GM23338 (cell line): ENCODE results near the gene USP49. TPM values are rescaled to one million over a fixed set of nuclear protein-coding genes. Genes with fewer than 3 reads are reported as not detected.

Experiments
- ATAC-seq: fragments of 200-7000 bp; cut with Tn5 transposase; 3 replicates; pipeline ENCODE4 v1.9.1; 2020
- DNase-seq: peaks from one replicate; pipeline ENCODE4 v3.0.0-alpha.2; 2015; ENCODE audit warnings: low spot score
- H2AFZ ChIP-seq: fragments of 200-600 bp; sonication (generic); 2 replicates; pipeline ENCODE4 v1.8.0; 2016; ENCODE audit warnings: antibody characterized with exemption, mild to moderate bottlenecking, moderate library complexity
- H3F3A ChIP-seq: fragments of 200-600 bp; sonication (generic); replicated peaks from 2 replicates; pipeline ENCODE4 v1.8.0; 2017; ENCODE audit warnings: antibody characterized with exemption, mixed run types, low read depth
- H3K27ac ChIP-seq: fragments of 200-600 bp; sonication (generic); 2 replicates; pipeline ENCODE4 v1.6.1; 2016; ENCODE audit warnings: low read depth
- H3K27me3 ChIP-seq: fragments of 200-600 bp; sonication (generic); 2 replicates; pipeline ENCODE4 v1.8.0; 2016; ENCODE audit warnings: mild to moderate bottlenecking, mixed run types, moderate library complexity; ENCODE audit not compliant: insufficient read depth
- H3K36me3 ChIP-seq: fragments of 200-600 bp; sonication (generic); 2 replicates; pipeline ENCODE4 v1.8.0; 2016; ENCODE audit warnings: mild to moderate bottlenecking; ENCODE audit not compliant: insufficient read depth
- H3K4me1 ChIP-seq: fragments of 200-600 bp; sonication (generic); 2 replicates; pipeline ENCODE4 v1.8.0; 2016; ENCODE audit warnings: mild to moderate bottlenecking, moderate library complexity; ENCODE audit not compliant: insufficient read depth
- H3K4me2 ChIP-seq: fragments of 200-600 bp; sonication (generic); 2 replicates; pipeline ENCODE4 v1.7.1; 2017; ENCODE audit warnings: mixed run types
- H3K4me3 ChIP-seq: fragments of 200-600 bp; sonication (generic); 2 replicates; pipeline ENCODE4 v1.6.1; 2016; ENCODE audit warnings: mixed run types
- H3K79me2 ChIP-seq: fragments of 200-600 bp; sonication (generic); replicated peaks from 2 replicates; pipeline ENCODE4 v1.8.0; 2017; ENCODE audit warnings: mild to moderate bottlenecking; ENCODE audit not compliant: insufficient read depth
- H3K9me2 ChIP-seq: fragments of 200-600 bp; sonication (generic); 2 replicates; pipeline ENCODE4 v1.8.0; 2017; ENCODE audit not compliant: insufficient read depth
- H4K20me1 ChIP-seq: fragments of 200-600 bp; sonication (generic); replicated peaks from 2 replicates; pipeline ENCODE4 v1.8.0; 2017; ENCODE audit warnings: mild to moderate bottlenecking; ENCODE audit not compliant: insufficient read depth
- H3K27ac Mint-ChIP-seq: 2 replicates; pipeline ENCODE4 v1.8.0; 2020; ENCODE audit warnings: inconsistent platforms, mild to moderate bottlenecking, moderate library complexity, mixed read lengths
- H3K27me3 Mint-ChIP-seq: 3 replicates; pipeline ENCODE4 v1.8.0; 2022; ENCODE audit warnings: low read depth, mild to moderate bottlenecking, moderate library complexity, mixed read lengths, inconsistent platforms; ENCODE audit not compliant: insufficient read depth, poor library complexity
- H3K36me3 Mint-ChIP-seq: 3 replicates; pipeline ENCODE4 v1.8.0; 2021; ENCODE audit warnings: low read depth, mild to moderate bottlenecking, inconsistent platforms, moderate library complexity, mixed read lengths
- H3K4me1 Mint-ChIP-seq: 3 replicates; pipeline ENCODE4 v1.8.0; 2020; ENCODE audit warnings: mild to moderate bottlenecking, inconsistent platforms, mixed read lengths
- H3K4me3 Mint-ChIP-seq: 3 replicates; pipeline ENCODE4 v1.8.0; 2021; ENCODE audit warnings: moderate library complexity, mild to moderate bottlenecking, inconsistent platforms, mixed read lengths
- H3K9me3 Mint-ChIP-seq: 3 replicates; pipeline ENCODE4 v1.8.0; 2020; ENCODE audit warnings: moderate library complexity, mild to moderate bottlenecking, inconsistent platforms, mixed read lengths
- CREB1 ChIP-seq: fragments of 250-450 bp; sonication (Bioruptor Pico); IDR thresholded peaks from 2 replicates; pipeline ENCODE4 v1.5.0; 2020; ENCODE audit warnings: low read depth, mild to moderate bottlenecking, moderate library complexity
- CTCF ChIP-seq, 2 experiments: fragments of 200-600 bp in 1 of 2; sonication (generic) in 1 of 2; conservative IDR thresholded peaks; 2 replicates each; pipeline versions ENCODE4 v1.5.1 to v1.6.1; 2016 to 2017; ENCODE audit warnings: antibody characterized with exemption in 2 of 2, low read depth in 2 of 2, mild to moderate bottlenecking in 2 of 2, moderate library complexity in 1 of 2
- ETS1 ChIP-seq: IDR thresholded peaks from 2 replicates; pipeline ENCODE4 v1.6.1; 2016; ENCODE audit warnings: antibody characterized with exemption
- EZH2 ChIP-seq: fragments of 200-600 bp; sonication (generic); IDR thresholded peaks from one replicate; pipeline ENCODE4 v1.8.0; 2017; ENCODE audit warnings: antibody characterized with exemption, mild to moderate bottlenecking, low read depth; ENCODE audit not compliant: unreplicated experiment
- EZH2phosphoT487 ChIP-seq: fragments of 200-600 bp; sonication (generic); IDR thresholded peaks from one replicate; pipeline ENCODE4 v1.8.1; 2018; ENCODE audit warnings: antibody characterized with exemption; ENCODE audit not compliant: unreplicated experiment
- JUNB ChIP-seq: IDR thresholded peaks from one replicate; pipeline ENCODE4 v1.6.1; 2016; ENCODE audit warnings: antibody characterized with exemption; ENCODE audit not compliant: unreplicated experiment
- NANOG ChIP-seq: IDR thresholded peaks from 2 replicates; pipeline ENCODE4 v1.6.1; 2016; ENCODE audit warnings: antibody characterized with exemption, borderline replicate concordance
- POLR2AphosphoS5 ChIP-seq: IDR thresholded peaks from 2 replicates; pipeline ENCODE4 v1.6.1; 2016; ENCODE audit warnings: antibody characterized with exemption, low read depth
- REST ChIP-seq: IDR thresholded peaks from one replicate; pipeline ENCODE4 v1.6.1; 2018; ENCODE audit warnings: antibody characterized with exemption; ENCODE audit not compliant: unreplicated experiment
- STAT1 ChIP-seq: IDR thresholded peaks from one replicate; pipeline ENCODE4 v1.6.1; 2016; ENCODE audit warnings: antibody characterized with exemption; ENCODE audit not compliant: unreplicated experiment
- ZNF114 ChIP-seq: fragments of 250-450 bp; sonication (Bioruptor Pico); IDR thresholded peaks from 2 replicates; pipeline ENCODE4 v1.5.0; 2020; ENCODE audit warnings: mild to moderate bottlenecking, moderate library complexity
- ZNF331 ChIP-seq: fragments of 250-450 bp; sonication (Bioruptor Pico); IDR thresholded peaks from 2 replicates; pipeline ENCODE4 v1.5.0; 2020; ENCODE audit warnings: low read depth, mild to moderate bottlenecking, moderate library complexity
- ZNF462 ChIP-seq: fragments of 250-450 bp; sonication (Bioruptor Pico); IDR thresholded peaks from 2 replicates; pipeline ENCODE4 v1.5.0; 2020; ENCODE audit warnings: mild to moderate bottlenecking, moderate library complexity
- polyA plus RNA-seq: library from polyadenylated mRNA; unstranded; fragments of >200 nt; fragmentation: Nextera tagmentation; extraction: Ambion mirVana; gene quantifications from 2 replicates; pipeline ENCODE4 v1.2.1, GENCODE V29; 2016
- total RNA-seq: library from RNA; depleted of rRNA; stranded (reverse); fragments of >200 nt; shearing (Covaris generic); gene quantifications from 2 replicates; pipeline ENCODE4 v1.2.3, GENCODE V29; 2014

Gene USP49
- total and polyA plus RNA-seq, 2 experiments from 2014 or later: 5.9 to 21.5 TPM

- Mint-ChIP-seq H3K9me3 (no peaks in the 10 kb centered on the region), H3K4me1 (no peaks in the 10 kb centered on the region; the same call in 2 of the 3 replicates), H3K4me3 (no peak overlapping the region), H3K27ac (no peak overlapping the region), H3K27me3 (peaks cover 2% of the 10 kb centered on the region), H3K36me3 (no peaks in the 10 kb centered on the region)
- Histone ChIP-seq H3K9me2 (no peaks in the 10 kb centered on the region), H4K20me1 (no peaks in the 10 kb centered on the region; the same call in 1 of the 2 replicates), H2AFZ (no peak overlapping the region), H3K36me3 (no peaks in the 10 kb centered on the region), H3K4me2 (no peak overlapping the region), H3F3A (no peaks in the 10 kb centered on the region), H3K27me3 (no peaks in the 10 kb centered on the region), H3K79me2 (no peaks in the 10 kb centered on the region), H3K4me3 (no peak overlapping the region), H3K27ac (no peak overlapping the region), H3K4me1 (no peaks in the 10 kb centered on the region)
- DNase-seq: no peak
- TF ChIP-seq ZNF114 (CRISPR knock-in tag) (no peak), ZNF462 (no peak), ETS1 (no peak), EZH2phosphoT487 (no peak), CREB1 (CRISPR knock-in tag) (no peak), STAT1 (no peak), REST (no peak), EZH2 (no peak), ZNF331 (CRISPR knock-in tag) (no peak), POLR2AphosphoS5 (no peak), CTCF (conservative IDR thresholded peaks at IDR 0.05; ENCODE audit: low read depth in 2 of 2) (no peak), NANOG (no peak), JUNB (no peak)
- no peak for ATAC-seq
Observed at GRCh38 chr6:41822021-41822420, 73.2 kb downstream of the USP49 start.
